ENCODE data around the gene HYAL1. TPM values are rescaled to one million over a fixed set of nuclear protein-coding genes. Genes with fewer than 3 reads are reported as not detected.

HYAL1 gene
- total RNA-seq, 1 donor from 2014 or later, result 7.1 TPM

- Histone ChIP-seq H3K27me3 (ENCODE audit: control insufficient read depth, insufficient read depth, low read length) (no peaks in the 10 kb centered on the region), H3K4me3 (ENCODE audit: low read depth, low read length) (no peak overlapping the region), H3K36me3 (ENCODE audit: control insufficient read depth, insufficient read depth, low read length) (peaks cover 16% of the 10 kb centered on the region)
- TF ChIP-seq CTCF (IDR thresholded peaks at IDR 0.05; ENCODE audit: insufficient read depth, low read length, severe bottlenecking), result peak; percentile 64
- FAIRE-seq (no peak), DNase-seq (ENCODE audit: low read depth) (peak; percentile 64)
Measured at GRCh38 chr3:50347187-50347813, 43.9 kb upstream of the HYAL1 start.

GRCh38 chr3:50345586-50346234 is 42.3 kb upstream of the HYAL1 start, which contains the start of gene ZMYND10:
Gene ZMYND10 (minus strand): TSS chr3:50345732. CDS start chr3:50345579, 153 bp downstream.
- DNase-seq (ENCODE audit: low read depth), result peak; percentile 37
- FAIRE-seq, result no peak

GRCh38 chr3:50345008-50345407 is 41.6 kb upstream of the HYAL1 start:
- TF ChIP-seq CTCF (IDR thresholded peaks at IDR 0.05; ENCODE audit: insufficient read depth, low read length, severe bottlenecking), result no peak
- DNase-seq (ENCODE audit: low read depth), result no peak
- H3K4me3 ChIP-seq (ENCODE audit: low read depth, low read length), result peak overlapping the region; percentile 28
- no peak for FAIRE-seq
- H3K36me3 ChIP-seq (ENCODE audit: control insufficient read depth, insufficient read depth, low read length), result peaks cover 14% of the 10 kb centered on the region
- no peaks in the 10 kb centered on the region for H3K27me3 ChIP-seq (ENCODE audit: control insufficient read depth, insufficient read depth, low read length)

More at GRCh38 chr3:50345586-50346234, 42.3 kb upstream of the HYAL1 start, which contains the start of gene ZMYND10:
- H3K27me3 ChIP-seq (ENCODE audit: control insufficient read depth, insufficient read depth, low read length), result no peaks in the 10 kb centered on the region
- peak within 1 kb of the TSS; percentile 28 for H3K4me3 ChIP-seq (ENCODE audit: low read depth, low read length)
- H3K36me3 ChIP-seq (ENCODE audit: control insufficient read depth, insufficient read depth, low read length), result peaks cover 14% of the 10 kb centered on the region
- no peak for TF ChIP-seq CTCF (IDR thresholded peaks at IDR 0.05; ENCODE audit: insufficient read depth, low read length, severe bottlenecking)

DNA sequence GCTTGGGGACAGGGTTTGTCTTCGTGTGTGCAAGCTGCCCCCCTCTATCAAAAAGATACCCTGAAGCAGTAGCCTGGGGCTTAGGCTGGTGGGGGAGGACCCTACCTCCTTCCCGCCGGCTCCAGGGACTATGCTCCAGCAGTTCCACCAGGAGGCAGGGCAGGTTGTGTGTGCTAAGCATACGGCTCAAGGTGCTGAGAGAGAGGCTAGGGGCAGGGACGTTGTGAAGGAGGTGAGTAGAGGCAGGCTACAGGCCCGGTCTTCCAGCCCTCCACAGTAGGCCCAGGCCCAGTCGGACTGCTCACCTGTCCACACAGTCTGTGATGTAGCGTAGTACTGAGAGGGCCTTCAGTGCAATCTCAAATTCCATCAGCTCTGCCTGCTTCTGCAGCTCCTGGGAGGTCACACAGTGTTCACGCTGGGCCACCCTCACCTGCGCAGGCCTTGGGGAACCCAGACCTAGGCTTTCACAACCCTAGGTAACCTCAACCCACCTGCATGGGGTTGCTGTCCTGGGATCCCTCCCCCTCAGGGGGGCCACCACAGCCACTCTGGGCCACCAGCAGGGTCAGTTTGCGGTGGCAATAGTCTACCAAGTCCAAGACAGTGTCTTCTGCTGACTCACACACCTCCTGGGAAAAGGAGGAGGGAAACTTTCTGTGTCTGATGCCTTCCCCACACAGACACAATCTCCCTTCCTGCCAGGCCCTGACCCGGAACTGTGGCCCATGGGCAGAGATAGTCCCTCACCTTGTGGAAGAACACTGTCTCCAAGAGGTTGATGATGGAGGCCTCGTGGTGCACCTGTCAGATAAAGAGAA is 39.6 kb upstream of the HYAL1 start:
- TF ChIP-seq CTCF (IDR thresholded peaks at IDR 0.05; ENCODE audit: insufficient read depth, low read length, severe bottlenecking), result no peak
- H3K36me3 ChIP-seq (ENCODE audit: control insufficient read depth, insufficient read depth, low read length), result peaks cover 5% of the 10 kb centered on the region
- no peaks in the 10 kb centered on the region for H3K27me3 ChIP-seq (ENCODE audit: control insufficient read depth, insufficient read depth, low read length)
- FAIRE-seq, result no peak
- H3K4me3 ChIP-seq (ENCODE audit: low read depth, low read length), result no peak overlapping the region
- no peak for DNase-seq (ENCODE audit: low read depth)

- H3K27me3 ChIP-seq (ENCODE audit: control insufficient read depth, insufficient read depth, low read length), result no peaks in the 10 kb centered on the region
- no peak for DNase-seq (ENCODE audit: low read depth)
- H3K36me3 ChIP-seq (ENCODE audit: control insufficient read depth, insufficient read depth, low read length), result no peaks in the 10 kb centered on the region
- no peak overlapping the region for H3K4me3 ChIP-seq (ENCODE audit: low read depth, low read length)
- FAIRE-seq, result no peak
- TF ChIP-seq CTCF (IDR thresholded peaks at IDR 0.05; ENCODE audit: insufficient read depth, low read length, severe bottlenecking), result no peak
Measured at GRCh38 chr3:50341996-50342650, 38.7 kb upstream of the HYAL1 start.

All from bronchial epithelial cell (primary cell).